ENCODE measurements around the gene ZCCHC7. TPM values are rescaled to one million over a fixed set of nuclear protein-coding genes. Genes with fewer than 3 reads are reported as not detected.

Gene ZCCHC7
- total and polyA plus RNA-seq, 9 of the 15 experiments (the other 6 are each of a cell fraction or from before 2014, with no cell fraction given), result 34.1 to 68.9 (median 48.8) TPM

GRCh38 chr9:37104183-37104889 is 16.0 kb upstream of the ZCCHC7 start (continued):
- TF ChIP-seq ZNF609 (CRISPR knock-in tag; IDR thresholded peaks at IDR 0.05; ENCODE audit: borderline replicate concordance) (no peak), SMAD3 (CRISPR knock-in tag; conservative IDR thresholded peaks at IDR 0.05) (no peak), ZNF263 (CRISPR knock-in tag; IDR thresholded peaks at IDR 0.05; ENCODE audit: borderline replicate concordance) (no peak), NUFIP1 (IDR thresholded peaks at IDR 0.05; ENCODE audit: partially characterized antibody) (no peak), SLC30A9 (CRISPR knock-in tag; IDR thresholded peaks at IDR 0.05) (no peak), MAFG (tag; conservative IDR thresholded peaks at IDR 0.05) (peak; percentile 80), ARNT (IDR thresholded peaks at IDR 0.05) (no peak), ZNF277 (CRISPR knock-in tag; IDR thresholded peaks at IDR 0.05; ENCODE audit: borderline replicate concordance) (no peak), PATZ1 (CRISPR knock-in tag; IDR thresholded peaks at IDR 0.05; ENCODE audit: borderline replicate concordance) (no peak), YY1 (IDR thresholded peaks at IDR 0.05; ENCODE audit: borderline replicate concordance in 1 of 3, control insufficient read depth in 1 of 3, extremely low read depth in 1 of 3, insufficient read depth in 3 of 3, insufficient read length in 1 of 3, insufficient replicate concordance in 2 of 3, low read depth in 1 of 3, low read length in 2 of 3) (peak in 1 of 3 experiments; percentile 22), MEF2A (IDR thresholded peaks at IDR 0.05; ENCODE audit: control insufficient read depth, low read depth, low read length) (no peak), HCFC1 (IDR thresholded peaks at IDR 0.05; ENCODE audit: low read depth, low read length) (no peak), CCAR2 (IDR thresholded peaks at IDR 0.05; ENCODE audit: low read depth, low read length) (no peak), TEAD2 (tag; IDR thresholded peaks at IDR 0.05) (no peak), TSC22D4 (tag; IDR thresholded peaks at IDR 0.05) (no peak), MYBL2 (IDR thresholded peaks at IDR 0.05; ENCODE audit: low read depth) (no peak), MYBL2 (CRISPR knock-in tag; IDR thresholded peaks at IDR 0.05; ENCODE audit: borderline replicate concordance) (no peak), MAX (CRISPR knock-in tag; IDR thresholded peaks at IDR 0.05) (no peak), ZNF12 (CRISPR knock-in tag; IDR thresholded peaks at IDR 0.05) (no peak)
